A204.1 (cell line): ENCODE data around the gene NEURL3.

Experiments used
- FAIRE-seq: peaks from 2 replicates; lab custom pipeline; 2012; peaks lifted over from hg19 to GRCh38; lab: Jason Lieb, UNC

The NEURL3 gene

GRCh38 chr2:96539215-96539920 is 34.2 kb upstream of the NEURL3 start:
- no peak for FAIRE-seq

- FAIRE-seq: no peak
These were observed 33.5 kb upstream of the NEURL3 start for GRCh38 chr2:96538487-96539214.

GRCh38 chr2:96537734-96538486 is 32.8 kb upstream of the NEURL3 start:
- no peak for FAIRE-seq

- FAIRE-seq: no peak
These were observed 32.0 kb upstream of the NEURL3 start for GRCh38 chr2:96537066-96537733.

- FAIRE-seq: no peak
These were observed 31.4 kb upstream of the NEURL3 start, which contains the start of gene ARID5A for GRCh38 chr2:96536445-96537065. TSS of gene ARID5A (plus strand) at chr2:96536752. CDS start at chr2:96536827, 75 bp downstream.

GRCh38 chr2:96535331-96535730 is 30.2 kb upstream of the NEURL3 start:
- no peak for FAIRE-seq

- no peak for FAIRE-seq
These were observed 29.6 kb upstream of the NEURL3 start for GRCh38 chr2:96534701-96535181.

- no peak for FAIRE-seq
These were observed 29.0 kb upstream of the NEURL3 start for GRCh38 chr2:96534141-96534540.

- FAIRE-seq: no peak
These were observed 28.3 kb upstream of the NEURL3 start for GRCh38 chr2:96533292-96534073.

GRCh38 chr2:96532641-96533291 is 27.6 kb upstream of the NEURL3 start:
- no peak for FAIRE-seq

- FAIRE-seq: no peak
These were observed 26.8 kb upstream of the NEURL3 start for GRCh38 chr2:96531872-96532505.

GRCh38 chr2:96531366-96531765 is 26.2 kb upstream of the NEURL3 start:
- FAIRE-seq: no peak

- no peak for FAIRE-seq
These were observed 25.6 kb upstream of the NEURL3 start for GRCh38 chr2:96530474-96531357.

GRCh38 chr2:96530144-96530430 is 24.9 kb upstream of the NEURL3 start:
- no peak for FAIRE-seq

GRCh38 chr2:96529376-96530143 is 24.4 kb upstream of the NEURL3 start:
- FAIRE-seq: no peak

GRCh38 chr2:96528700-96529375 is 23.7 kb upstream of the NEURL3 start:
- no peak for FAIRE-seq

GRCh38 chr2:96528006-96528699 is 23.0 kb upstream of the NEURL3 start:
- no peak for FAIRE-seq
